Suprapubic skin (tissue), 3 donors: ENCODE results near the gene LMX1B.

ENCODE experiments used
- EP300 ChIP-seq: sonication (generic); formaldehyde crosslinking; IDR thresholded peaks from one replicate; pipeline ENCODE4 v1.6.1; 2017; ENCODE audit warnings: antibody characterized with exemption
- POLR2A ChIP-seq, 2 donors: fragments of 450-650 bp; IDR thresholded peaks; one replicate each; pipeline ENCODE4 v1.6.1; 2017; ENCODE audit warnings: antibody characterized with exemption in 2 of 2, mild to moderate bottlenecking in 2 of 2, moderate library complexity in 2 of 2
- TF ChIP-seq, protein P1 (sequence below), 2 donors: fragments of 200-600 bp in 1 of 2; fragments of 450-650 bp in 1 of 2; sonication (generic) in 1 of 2; IDR thresholded peaks; one replicate each; pipeline ENCODE4 v1.5.1; 2016 to 2019; ENCODE audit warnings: antibody characterized with exemption in 2 of 2, mild to moderate bottlenecking in 1 of 2, moderate library complexity in 1 of 2

GRCh38 chr9:126706698-126707053 is 92.9 kb downstream of the LMX1B start:
- TF ChIP-seq, protein P1, sequence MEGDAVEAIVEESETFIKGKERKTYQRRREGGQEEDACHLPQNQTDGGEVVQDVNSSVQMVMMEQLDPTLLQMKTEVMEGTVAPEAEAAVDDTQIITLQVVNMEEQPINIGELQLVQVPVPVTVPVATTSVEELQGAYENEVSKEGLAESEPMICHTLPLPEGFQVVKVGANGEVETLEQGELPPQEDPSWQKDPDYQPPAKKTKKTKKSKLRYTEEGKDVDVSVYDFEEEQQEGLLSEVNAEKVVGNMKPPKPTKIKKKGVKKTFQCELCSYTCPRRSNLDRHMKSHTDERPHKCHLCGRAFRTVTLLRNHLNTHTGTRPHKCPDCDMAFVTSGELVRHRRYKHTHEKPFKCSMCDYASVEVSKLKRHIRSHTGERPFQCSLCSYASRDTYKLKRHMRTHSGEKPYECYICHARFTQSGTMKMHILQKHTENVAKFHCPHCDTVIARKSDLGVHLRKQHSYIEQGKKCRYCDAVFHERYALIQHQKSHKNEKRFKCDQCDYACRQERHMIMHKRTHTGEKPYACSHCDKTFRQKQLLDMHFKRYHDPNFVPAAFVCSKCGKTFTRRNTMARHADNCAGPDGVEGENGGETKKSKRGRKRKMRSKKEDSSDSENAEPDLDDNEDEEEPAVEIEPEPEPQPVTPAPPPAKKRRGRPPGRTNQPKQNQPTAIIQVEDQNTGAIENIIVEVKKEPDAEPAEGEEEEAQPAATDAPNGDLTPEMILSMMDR (IDR thresholded peaks at IDR 0.05), result no peak
- TF ChIP-seq POLR2A (IDR thresholded peaks at IDR 0.05), result no peak
- no peak for TF ChIP-seq EP300
